ENCODE results near the gene GPR146. TPM values are rescaled to one million over a fixed set of nuclear protein-coding genes. Genes with fewer than 3 reads are reported as not detected.

GPR146 gene
- total and polyA plus RNA-seq, 2 of the 13 experiments (the other 11 are each of a cell fraction or from before 2014, with no cell fraction given): 2.0 to 15.9 TPM

DNA sequence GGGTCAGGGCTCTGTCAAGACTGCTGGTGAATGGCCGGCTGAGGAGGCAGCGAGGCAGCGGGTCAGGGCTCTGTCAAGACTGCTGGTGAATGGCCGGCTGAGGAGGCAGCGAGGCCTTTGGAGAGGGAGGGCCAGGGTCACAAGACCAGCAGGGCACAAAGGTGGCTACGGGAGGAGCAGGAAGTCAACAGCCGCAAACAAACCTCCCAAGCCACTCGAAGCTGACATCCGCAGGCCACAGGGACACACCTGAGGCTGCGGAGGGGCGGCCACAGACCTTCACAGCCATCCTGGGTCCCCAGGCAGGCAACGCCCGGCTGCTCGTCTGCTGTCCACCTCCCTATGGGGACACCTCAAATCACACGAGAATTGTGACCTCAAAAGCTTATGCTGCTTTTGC, 34.6 kb downstream of the GPR146 start (continued):
- TF ChIP-seq, protein P1, sequence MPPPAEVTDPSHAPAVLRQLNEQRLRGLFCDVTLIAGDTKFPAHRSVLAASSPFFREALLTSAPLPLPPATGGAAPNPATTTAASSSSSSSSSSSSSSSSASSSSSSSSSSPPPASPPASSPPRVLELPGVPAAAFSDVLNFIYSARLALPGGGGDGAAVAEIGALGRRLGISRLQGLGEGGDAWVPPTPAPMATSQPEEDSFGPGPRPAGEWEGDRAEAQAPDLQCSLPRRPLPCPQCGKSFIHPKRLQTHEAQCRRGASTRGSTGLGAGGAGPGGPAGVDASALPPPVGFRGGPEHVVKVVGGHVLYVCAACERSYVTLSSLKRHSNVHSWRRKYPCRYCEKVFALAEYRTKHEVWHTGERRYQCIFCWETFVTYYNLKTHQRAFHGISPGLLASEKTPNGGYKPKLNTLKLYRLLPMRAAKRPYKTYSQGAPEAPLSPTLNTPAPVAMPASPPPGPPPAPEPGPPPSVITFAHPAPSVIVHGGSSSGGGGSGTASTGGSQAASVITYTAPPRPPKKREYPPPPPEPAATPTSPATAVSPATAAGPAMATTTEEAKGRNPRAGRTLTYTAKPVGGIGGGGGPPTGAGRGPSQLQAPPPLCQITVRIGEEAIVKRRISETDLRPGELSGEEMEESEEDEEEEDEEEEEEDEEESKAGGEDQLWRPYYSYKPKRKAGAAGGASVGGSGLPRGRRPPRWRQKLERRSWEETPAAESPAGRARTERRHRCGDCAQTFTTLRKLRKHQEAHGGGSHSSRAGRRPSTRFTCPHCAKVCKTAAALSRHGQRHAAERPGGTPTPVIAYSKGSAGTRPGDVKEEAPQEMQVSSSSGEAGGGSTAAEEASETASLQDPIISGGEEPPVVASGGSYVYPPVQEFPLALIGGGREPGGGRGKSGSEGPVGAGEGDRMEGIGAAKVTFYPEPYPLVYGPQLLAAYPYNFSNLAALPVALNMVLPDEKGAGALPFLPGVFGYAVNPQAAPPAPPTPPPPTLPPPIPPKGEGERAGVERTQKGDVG (CRISPR knock-in tag; IDR thresholded peaks at IDR 0.05; ENCODE audit: borderline replicate concordance): peak; percentile 61; the same call in 1 of the 2 replicates
- TF ChIP-seq ZNF367 (CRISPR knock-in tag; IDR thresholded peaks at IDR 0.05; ENCODE audit: borderline replicate concordance) (no peak), ZSCAN21 (CRISPR knock-in tag; IDR thresholded peaks at IDR 0.05; ENCODE audit: borderline replicate concordance) (no peak), MTF2 (CRISPR knock-in tag; IDR thresholded peaks at IDR 0.05; ENCODE audit: borderline replicate concordance) (no peak), ZNF841 (CRISPR knock-in tag; IDR thresholded peaks at IDR 0.05; ENCODE audit: borderline replicate concordance) (no peak), POLR2A (IDR thresholded peaks at IDR 0.05; ENCODE audit: insufficient read depth in 1 of 2, low read depth in 2 of 2, low read length in 2 of 2) (0 out of 4 replicates have a peak, but pooled peaks of 1 of the 2 experiments have one; percentile 36), STAT5B (CRISPR knock-in tag; IDR thresholded peaks at IDR 0.05) (no peak), ZNF30 (CRISPR knock-in tag; IDR thresholded peaks at IDR 0.05) (no peak), FOXO1 (CRISPR knock-in tag; IDR thresholded peaks at IDR 0.05) (peak; percentile 56; the same call in 1 of the 2 replicates), ZNF652 (CRISPR knock-in tag; IDR thresholded peaks at IDR 0.05; ENCODE audit: borderline replicate concordance, low read depth) (no peak), ZNF264 (CRISPR knock-in tag; IDR thresholded peaks at IDR 0.05) (no peak), EED (CRISPR knock-in tag; IDR thresholded peaks at IDR 0.05) (no peak)
- TF ChIP-seq, protein P2, sequence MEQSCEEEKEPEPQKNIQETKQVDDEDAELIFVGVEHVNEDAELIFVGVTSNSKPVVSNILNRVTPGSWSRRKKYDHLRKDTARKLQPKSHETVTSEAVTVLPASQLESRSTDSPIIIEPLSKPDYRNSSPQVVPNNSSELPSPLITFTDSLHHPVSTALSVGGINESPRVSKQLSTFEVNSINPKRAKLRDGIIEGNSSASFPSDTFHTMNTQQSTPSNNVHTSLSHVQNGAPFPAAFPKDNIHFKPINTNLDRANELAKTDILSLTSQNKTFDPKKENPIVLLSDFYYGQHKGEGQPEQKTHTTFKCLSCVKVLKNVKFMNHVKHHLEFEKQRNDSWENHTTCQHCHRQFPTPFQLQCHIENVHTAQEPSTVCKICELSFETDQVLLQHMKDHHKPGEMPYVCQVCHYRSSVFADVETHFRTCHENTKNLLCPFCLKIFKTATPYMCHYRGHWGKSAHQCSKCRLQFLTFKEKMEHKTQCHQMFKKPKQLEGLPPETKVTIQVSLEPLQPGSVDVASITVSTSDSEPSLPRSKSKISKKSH (CRISPR knock-in tag; IDR thresholded peaks at IDR 0.05; ENCODE audit: borderline replicate concordance): no peak
- TF ChIP-seq, protein P3, sequence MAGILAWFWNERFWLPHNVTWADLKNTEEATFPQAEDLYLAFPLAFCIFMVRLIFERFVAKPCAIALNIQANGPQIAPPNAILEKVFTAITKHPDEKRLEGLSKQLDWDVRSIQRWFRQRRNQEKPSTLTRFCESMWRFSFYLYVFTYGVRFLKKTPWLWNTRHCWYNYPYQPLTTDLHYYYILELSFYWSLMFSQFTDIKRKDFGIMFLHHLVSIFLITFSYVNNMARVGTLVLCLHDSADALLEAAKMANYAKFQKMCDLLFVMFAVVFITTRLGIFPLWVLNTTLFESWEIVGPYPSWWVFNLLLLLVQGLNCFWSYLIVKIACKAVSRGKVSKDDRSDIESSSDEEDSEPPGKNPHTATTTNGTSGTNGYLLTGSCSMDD (CRISPR knock-in tag; IDR thresholded peaks at IDR 0.05): no peak
- TF ChIP-seq, protein P4, sequence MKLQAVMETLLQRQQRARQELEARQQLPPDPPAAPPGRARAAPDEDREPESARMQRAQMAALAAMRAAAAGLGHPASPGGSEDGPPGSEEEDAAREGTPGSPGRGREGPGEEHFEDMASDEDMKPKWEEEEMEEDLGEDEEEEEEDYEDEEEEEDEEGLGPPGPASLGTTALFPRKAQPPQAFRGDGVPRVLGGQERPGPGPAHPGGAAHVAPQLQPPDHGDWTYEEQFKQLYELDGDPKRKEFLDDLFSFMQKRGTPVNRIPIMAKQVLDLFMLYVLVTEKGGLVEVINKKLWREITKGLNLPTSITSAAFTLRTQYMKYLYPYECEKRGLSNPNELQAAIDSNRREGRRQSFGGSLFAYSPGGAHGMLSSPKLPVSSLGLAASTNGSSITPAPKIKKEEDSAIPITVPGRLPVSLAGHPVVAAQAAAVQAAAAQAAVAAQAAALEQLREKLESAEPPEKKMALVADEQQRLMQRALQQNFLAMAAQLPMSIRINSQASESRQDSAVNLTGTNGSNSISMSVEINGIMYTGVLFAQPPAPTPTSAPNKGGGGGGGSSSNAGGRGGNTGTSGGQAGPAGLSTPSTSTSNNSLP (IDR thresholded peaks at IDR 0.05; ENCODE audit: low read depth, low read length): no peak
- TF ChIP-seq, protein P5, sequence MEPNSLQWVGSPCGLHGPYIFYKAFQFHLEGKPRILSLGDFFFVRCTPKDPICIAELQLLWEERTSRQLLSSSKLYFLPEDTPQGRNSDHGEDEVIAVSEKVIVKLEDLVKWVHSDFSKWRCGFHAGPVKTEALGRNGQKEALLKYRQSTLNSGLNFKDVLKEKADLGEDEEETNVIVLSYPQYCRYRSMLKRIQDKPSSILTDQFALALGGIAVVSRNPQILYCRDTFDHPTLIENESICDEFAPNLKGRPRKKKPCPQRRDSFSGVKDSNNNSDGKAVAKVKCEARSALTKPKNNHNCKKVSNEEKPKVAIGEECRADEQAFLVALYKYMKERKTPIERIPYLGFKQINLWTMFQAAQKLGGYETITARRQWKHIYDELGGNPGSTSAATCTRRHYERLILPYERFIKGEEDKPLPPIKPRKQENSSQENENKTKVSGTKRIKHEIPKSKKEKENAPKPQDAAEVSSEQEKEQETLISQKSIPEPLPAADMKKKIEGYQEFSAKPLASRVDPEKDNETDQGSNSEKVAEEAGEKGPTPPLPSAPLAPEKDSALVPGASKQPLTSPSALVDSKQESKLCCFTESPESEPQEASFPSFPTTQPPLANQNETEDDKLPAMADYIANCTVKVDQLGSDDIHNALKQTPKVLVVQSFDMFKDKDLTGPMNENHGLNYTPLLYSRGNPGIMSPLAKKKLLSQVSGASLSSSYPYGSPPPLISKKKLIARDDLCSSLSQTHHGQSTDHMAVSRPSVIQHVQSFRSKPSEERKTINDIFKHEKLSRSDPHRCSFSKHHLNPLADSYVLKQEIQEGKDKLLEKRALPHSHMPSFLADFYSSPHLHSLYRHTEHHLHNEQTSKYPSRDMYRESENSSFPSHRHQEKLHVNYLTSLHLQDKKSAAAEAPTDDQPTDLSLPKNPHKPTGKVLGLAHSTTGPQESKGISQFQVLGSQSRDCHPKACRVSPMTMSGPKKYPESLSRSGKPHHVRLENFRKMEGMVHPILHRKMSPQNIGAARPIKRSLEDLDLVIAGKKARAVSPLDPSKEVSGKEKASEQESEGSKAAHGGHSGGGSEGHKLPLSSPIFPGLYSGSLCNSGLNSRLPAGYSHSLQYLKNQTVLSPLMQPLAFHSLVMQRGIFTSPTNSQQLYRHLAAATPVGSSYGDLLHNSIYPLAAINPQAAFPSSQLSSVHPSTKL (CRISPR knock-in tag; IDR thresholded peaks at IDR 0.05): peak; percentile 19; the same call in 1 of the 2 replicates
- TF ChIP-seq, protein P6, sequence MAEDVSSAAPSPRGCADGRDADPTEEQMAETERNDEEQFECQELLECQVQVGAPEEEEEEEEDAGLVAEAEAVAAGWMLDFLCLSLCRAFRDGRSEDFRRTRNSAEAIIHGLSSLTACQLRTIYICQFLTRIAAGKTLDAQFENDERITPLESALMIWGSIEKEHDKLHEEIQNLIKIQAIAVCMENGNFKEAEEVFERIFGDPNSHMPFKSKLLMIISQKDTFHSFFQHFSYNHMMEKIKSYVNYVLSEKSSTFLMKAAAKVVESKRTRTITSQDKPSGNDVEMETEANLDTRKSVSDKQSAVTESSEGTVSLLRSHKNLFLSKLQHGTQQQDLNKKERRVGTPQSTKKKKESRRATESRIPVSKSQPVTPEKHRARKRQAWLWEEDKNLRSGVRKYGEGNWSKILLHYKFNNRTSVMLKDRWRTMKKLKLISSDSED (CRISPR knock-in tag; IDR thresholded peaks at IDR 0.05): no peak

Data from HepG2 (cell line).